ENCODE data around the gene CDCA4.
A peak's percentile ranks its signal among the peaks of the same experiment; 100 is the strongest.

The CDCA4 gene

GRCh38 chr14:105015905-105016304 lies 5.0 kb downstream of the CDCA4 start:
- TF ChIP-seq, protein P1, sequence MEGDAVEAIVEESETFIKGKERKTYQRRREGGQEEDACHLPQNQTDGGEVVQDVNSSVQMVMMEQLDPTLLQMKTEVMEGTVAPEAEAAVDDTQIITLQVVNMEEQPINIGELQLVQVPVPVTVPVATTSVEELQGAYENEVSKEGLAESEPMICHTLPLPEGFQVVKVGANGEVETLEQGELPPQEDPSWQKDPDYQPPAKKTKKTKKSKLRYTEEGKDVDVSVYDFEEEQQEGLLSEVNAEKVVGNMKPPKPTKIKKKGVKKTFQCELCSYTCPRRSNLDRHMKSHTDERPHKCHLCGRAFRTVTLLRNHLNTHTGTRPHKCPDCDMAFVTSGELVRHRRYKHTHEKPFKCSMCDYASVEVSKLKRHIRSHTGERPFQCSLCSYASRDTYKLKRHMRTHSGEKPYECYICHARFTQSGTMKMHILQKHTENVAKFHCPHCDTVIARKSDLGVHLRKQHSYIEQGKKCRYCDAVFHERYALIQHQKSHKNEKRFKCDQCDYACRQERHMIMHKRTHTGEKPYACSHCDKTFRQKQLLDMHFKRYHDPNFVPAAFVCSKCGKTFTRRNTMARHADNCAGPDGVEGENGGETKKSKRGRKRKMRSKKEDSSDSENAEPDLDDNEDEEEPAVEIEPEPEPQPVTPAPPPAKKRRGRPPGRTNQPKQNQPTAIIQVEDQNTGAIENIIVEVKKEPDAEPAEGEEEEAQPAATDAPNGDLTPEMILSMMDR (IDR thresholded peaks at IDR 0.05; ENCODE audit: low read depth, low read length, missing control alignments): no peak
- DNase-seq (ENCODE audit: low read depth): no peak
- H3K4me3 ChIP-seq (ENCODE audit: low read depth, low read length): peak overlapping the region; percentile 18; the same call in 1 of the 2 replicates

DNA sequence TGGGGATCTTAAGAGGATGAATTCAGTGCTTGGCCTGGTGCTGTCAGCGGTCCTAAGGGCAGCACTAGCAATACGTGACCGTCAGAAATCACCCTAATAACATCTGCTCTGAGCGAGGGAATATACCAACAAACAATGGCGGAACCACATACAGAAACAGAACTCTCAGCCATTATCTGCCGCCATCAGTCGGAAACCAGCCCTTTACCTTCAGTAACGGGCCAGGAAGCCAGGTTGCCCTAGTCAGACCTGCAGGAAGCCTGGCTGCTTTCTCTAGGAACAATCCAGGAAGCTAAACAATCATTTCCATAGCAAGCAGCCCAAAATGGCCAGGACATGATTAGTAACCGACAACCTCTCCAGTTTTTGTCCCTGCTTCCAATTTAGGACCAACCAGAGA lies 5.6 kb downstream of the CDCA4 start:
- H3K4me3 ChIP-seq (ENCODE audit: low read depth, low read length): peak overlapping the region; percentile 31
- TF ChIP-seq, protein P1 (IDR thresholded peaks at IDR 0.05; ENCODE audit: low read depth, low read length, missing control alignments): no peak
- DNase-seq (ENCODE audit: low read depth): no peak

- no peak for DNase-seq (ENCODE audit: low read depth)
- peak overlapping the region; percentile 31; the same call in 1 of the 2 replicates for H3K4me3 ChIP-seq (ENCODE audit: low read depth, low read length)
- TF ChIP-seq, protein P1 (IDR thresholded peaks at IDR 0.05; ENCODE audit: low read depth, low read length, missing control alignments): no peak
These were observed 6.3 kb downstream of the CDCA4 start for GRCh38 chr14:105014631-105015030.

- no peak for DNase-seq (ENCODE audit: low read depth)
- H3K4me3 ChIP-seq (ENCODE audit: low read depth, low read length): no peak overlapping the region; the same call in 1 of the 2 replicates
- TF ChIP-seq, protein P1 (IDR thresholded peaks at IDR 0.05; ENCODE audit: low read depth, low read length, missing control alignments): no peak
These were observed 6.9 kb downstream of the CDCA4 start for GRCh38 chr14:105014032-105014431.

DNA sequence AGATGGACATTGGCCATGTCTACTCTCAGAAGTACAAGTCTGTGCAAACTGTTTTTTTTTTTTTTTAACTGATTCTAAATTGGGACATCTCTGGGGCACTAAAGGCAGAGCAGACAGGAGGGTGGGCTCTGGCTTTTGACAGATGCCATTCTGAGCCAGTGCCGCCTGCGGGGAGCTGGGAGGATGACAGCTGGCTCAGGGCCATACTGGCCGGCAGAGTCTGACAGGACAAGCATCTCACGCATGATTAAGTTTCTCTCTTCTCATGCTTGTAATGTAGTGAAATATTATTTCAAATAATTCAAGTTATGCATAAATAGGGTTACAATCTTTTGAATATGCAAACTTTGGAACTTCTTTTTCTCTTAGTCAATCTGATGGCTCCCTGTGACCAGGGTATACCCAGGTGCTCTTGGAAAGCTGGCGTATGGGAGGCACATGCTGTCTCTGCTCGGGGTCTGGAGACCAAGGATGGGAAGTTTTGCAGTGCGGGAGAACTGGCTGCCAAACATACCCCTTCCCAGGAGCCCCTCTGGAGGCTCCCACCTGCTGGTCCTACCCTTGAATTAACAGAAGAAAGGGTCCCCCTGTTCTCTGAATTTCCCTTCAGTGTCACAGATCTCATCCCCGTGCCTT lies 7.6 kb downstream of the CDCA4 start:
- no peak overlapping the region for H3K4me3 ChIP-seq (ENCODE audit: low read depth, low read length)
- no peak for DNase-seq (ENCODE audit: low read depth)
- TF ChIP-seq, protein P1 (IDR thresholded peaks at IDR 0.05; ENCODE audit: low read depth, low read length, missing control alignments): peak; percentile 20

GRCh38 chr14:105012171-105012985 lies 8.5 kb downstream of the CDCA4 start:
- TF ChIP-seq, protein P1 (IDR thresholded peaks at IDR 0.05; ENCODE audit: low read depth, low read length, missing control alignments): peak; percentile 54
- no peak for DNase-seq (ENCODE audit: low read depth)
- H3K4me3 ChIP-seq (ENCODE audit: low read depth, low read length): no peak overlapping the region
